A673 (cell line): Measurements from ENCODE around the gene KDM3A.

Experiments
- CTCF ChIP-seq: fragments of 300-800, 200-600 bp; sonication (generic); conservative IDR thresholded peaks from 2 replicates; pipeline ENCODE4 v1.5.1; 2017; ENCODE audit warnings: low read depth, mild to moderate bottlenecking, antibody characterized with exemption, low read length, moderate library complexity, mixed read lengths
- EZH2 ChIP-seq: fragments of 200-600 bp; sonication (generic); IDR thresholded peaks from 2 replicates; pipeline ENCODE4 v1.6.1; 2017; ENCODE audit warnings: borderline replicate concordance, low read depth, mild to moderate bottlenecking, mixed read lengths, antibody characterized with exemption, low read length; ENCODE audit not compliant: poor library complexity, severe bottlenecking

DNA sequence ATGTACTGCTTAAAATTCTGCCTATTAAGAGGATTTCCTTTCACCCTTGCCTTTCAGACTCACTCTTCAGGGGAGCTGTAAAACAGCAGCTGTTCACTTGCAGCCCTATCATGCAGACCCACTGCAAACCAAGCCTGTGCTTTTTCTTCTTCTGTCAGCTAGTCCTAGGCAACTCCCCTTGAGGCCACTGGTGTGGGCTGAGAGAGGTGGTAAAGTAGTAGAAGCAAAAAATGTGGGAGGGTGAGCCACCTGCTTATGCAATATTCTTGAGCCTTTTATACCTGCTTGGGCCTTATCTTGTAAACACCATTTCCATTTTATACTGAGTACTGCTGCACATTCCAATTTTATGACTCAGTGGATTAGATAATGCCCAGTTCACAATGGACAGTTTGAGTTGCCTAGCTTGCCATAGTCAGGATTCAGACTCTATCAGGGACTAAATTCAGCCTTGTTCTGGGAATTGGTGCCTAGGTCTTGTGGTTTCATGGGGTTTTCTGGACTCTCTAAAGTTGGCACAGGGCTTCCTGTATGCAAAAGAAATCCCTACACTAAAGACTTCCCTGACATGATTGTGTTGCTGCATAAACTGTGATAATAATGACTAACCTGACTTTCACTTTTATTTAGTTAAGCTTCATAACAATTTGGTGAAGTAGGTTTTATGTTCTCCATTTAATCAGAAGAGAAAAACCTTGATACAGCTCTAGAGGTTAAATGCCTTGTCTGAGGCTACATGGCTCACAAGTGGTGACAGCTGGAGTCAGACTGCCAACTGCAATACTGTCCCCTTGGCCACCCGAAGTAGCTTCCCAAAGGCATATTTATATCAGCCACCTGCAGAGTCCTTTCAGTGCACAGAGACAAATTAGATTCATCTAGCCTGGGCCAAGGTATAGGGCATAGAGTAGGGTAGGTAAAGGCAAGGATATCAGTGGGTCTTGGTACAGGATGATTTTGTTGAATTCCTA is 47.4 kb upstream of the KDM3A start:
- TF ChIP-seq CTCF: no peak
- TF ChIP-seq EZH2: no peak
